Progenitor cell of endocrine pancreas (in vitro differentiated cells): ENCODE data around the gene KRTAP10-7. TPM values are rescaled to one million over a fixed set of nuclear protein-coding genes. Genes with fewer than 3 reads are reported as not detected.
"Not testable (repeated sequence)": the region's sequence is repeated elsewhere in the genome, so short reads cannot be mapped to it uniquely, and the experiment has no call there.

ENCODE experiments used
- DNase-seq: peaks from one replicate; pipeline ENCODE4 v3.0.0; 2021; ENCODE audit warnings: low spot score; ENCODE audit not compliant: unreplicated experiment
- H3K27ac Mint-ChIP-seq: 2 replicates; pipeline ENCODE4 v1.8.0; 2021; ENCODE audit warnings: mild to moderate bottlenecking, moderate library complexity, mixed read lengths
- H3K27me3 Mint-ChIP-seq: 2 replicates; pipeline ENCODE4 v1.8.0; 2021; ENCODE audit warnings: mixed read lengths
- H3K36me3 Mint-ChIP-seq: 2 replicates; pipeline ENCODE4 v1.8.0; 2022; ENCODE audit warnings: mixed read lengths; ENCODE audit not compliant: insufficient read depth
- H3K4me1 Mint-ChIP-seq: 2 replicates; pipeline ENCODE4 v1.8.0; 2021; ENCODE audit warnings: low read depth, mixed read lengths
- H3K4me3 Mint-ChIP-seq: 2 replicates; pipeline ENCODE4 v1.8.0; 2021; ENCODE audit warnings: low read depth, mild to moderate bottlenecking, moderate library complexity, mixed read lengths
- H3K9me3 Mint-ChIP-seq: 2 replicates; pipeline ENCODE4 v1.8.0; 2021; ENCODE audit warnings: low read depth, mixed read lengths
- total RNA-seq: library from RNA; stranded (reverse); gene quantifications from 2 replicates; pipeline ENCODE4 v1.2.1, GENCODE V29; 2021
- TF ChIP-seq, protein P1 (sequence below): fragments of 200-600 bp; sonication (generic); IDR thresholded peaks from one replicate; pipeline ENCODE4 v1.5.0; 2021; ENCODE audit warnings: antibody characterized with exemption, mild to moderate bottlenecking; ENCODE audit not compliant: unreplicated experiment

Gene KRTAP10-7
- total RNA-seq, 1 donor from 2014 or later: not detected

DNA sequence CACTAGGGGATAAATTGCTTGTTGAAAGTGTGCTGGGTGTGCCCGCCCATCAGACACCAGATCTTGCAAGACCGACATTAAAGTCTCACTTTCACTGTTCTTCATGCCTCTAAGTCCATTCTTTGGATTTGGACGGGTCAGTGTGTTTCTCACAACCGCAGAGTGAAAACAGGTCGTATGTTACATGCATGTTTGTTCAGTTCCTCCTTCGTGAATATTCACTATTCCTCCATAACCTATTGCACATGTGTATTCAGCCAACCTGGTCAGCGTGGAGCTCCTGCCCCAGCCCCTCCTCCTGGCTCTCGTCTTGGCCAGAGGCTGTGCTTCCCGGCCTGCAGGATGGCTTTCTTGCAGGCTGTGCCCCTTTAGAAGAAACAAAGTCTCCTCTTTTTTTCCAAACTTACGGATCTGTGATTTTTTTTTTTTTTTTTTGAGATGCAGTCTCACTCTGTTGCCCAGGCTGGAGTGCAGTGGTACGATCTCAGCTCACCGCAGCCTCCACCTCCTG lies 5.9 kb upstream of the KRTAP10-7 start:
- Mint-ChIP-seq H3K27ac (peak overlapping the region; percentile 34), H3K4me3 (no peak overlapping the region), H3K27me3 (no peaks in the 10 kb centered on the region), H3K36me3 (no peaks in the 10 kb centered on the region), H3K9me3 (peaks cover 5% of the 10 kb centered on the region), H3K4me1 (peaks cover 7% of the 10 kb centered on the region)
- TF ChIP-seq, protein P1, sequence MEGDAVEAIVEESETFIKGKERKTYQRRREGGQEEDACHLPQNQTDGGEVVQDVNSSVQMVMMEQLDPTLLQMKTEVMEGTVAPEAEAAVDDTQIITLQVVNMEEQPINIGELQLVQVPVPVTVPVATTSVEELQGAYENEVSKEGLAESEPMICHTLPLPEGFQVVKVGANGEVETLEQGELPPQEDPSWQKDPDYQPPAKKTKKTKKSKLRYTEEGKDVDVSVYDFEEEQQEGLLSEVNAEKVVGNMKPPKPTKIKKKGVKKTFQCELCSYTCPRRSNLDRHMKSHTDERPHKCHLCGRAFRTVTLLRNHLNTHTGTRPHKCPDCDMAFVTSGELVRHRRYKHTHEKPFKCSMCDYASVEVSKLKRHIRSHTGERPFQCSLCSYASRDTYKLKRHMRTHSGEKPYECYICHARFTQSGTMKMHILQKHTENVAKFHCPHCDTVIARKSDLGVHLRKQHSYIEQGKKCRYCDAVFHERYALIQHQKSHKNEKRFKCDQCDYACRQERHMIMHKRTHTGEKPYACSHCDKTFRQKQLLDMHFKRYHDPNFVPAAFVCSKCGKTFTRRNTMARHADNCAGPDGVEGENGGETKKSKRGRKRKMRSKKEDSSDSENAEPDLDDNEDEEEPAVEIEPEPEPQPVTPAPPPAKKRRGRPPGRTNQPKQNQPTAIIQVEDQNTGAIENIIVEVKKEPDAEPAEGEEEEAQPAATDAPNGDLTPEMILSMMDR: no peak
- no peak for DNase-seq

DNA sequence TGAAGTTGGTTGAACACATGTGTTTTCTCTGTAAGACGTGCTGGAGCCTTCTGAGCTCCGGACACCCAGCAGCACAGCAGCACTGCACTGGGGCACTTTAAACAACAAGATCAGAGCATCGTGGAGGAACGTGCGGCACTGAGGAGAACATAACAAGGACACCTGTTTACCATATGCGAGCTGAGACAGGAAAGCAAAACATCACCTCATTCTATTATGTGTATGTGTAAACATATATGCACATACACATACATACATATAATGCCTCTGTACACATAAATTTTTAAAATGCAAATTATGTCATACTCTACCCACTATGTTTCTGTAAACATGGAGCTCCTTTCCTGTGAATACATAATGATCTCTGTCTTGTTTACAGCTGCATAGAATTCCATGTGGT lies 4.9 kb upstream of the KRTAP10-7 start:
- Mint-ChIP-seq H3K27me3 (no peaks in the 10 kb centered on the region), H3K36me3 (no peaks in the 10 kb centered on the region), H3K4me3 (no peak overlapping the region), H3K9me3 (peaks cover 5% of the 10 kb centered on the region), H3K27ac (no peak overlapping the region), H3K4me1 (peaks cover 7% of the 10 kb centered on the region)
- TF ChIP-seq, protein P1: no peak
- DNase-seq: no peak

DNA sequence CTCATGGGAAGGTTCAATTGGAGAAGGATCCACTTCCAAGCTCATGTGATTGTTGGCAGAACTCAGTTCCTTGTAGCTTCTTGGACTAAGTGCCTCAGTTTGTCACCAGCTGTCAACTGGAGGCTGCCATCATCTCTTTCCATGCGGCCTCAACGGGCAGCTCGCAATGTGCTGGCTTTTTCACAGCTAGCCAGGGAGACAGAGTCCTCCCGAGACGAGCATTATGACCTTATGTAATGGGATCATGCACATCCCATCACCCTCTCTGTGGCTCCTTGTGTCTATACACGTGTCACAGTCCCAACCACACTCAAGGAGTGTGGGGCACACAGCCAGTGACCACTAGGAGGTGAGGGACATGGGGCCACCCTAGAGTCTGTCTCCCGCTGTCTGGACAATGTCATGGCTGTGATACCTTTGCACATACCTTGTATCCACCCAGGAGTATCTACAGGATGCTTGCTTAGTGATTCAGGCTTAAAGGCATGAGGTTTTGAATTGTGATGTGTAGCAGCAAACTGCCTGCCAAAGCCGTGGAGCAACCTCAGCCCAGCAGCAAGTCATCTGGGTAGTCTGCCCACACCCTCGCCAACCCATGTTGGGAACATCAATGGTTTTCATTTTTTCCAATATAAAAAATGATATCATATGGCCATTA lies 4.2 kb upstream of the KRTAP10-7 start:
- DNase-seq: no peak
- Mint-ChIP-seq H3K9me3 (peaks cover 5% of the 10 kb centered on the region), H3K4me1 (peaks cover 7% of the 10 kb centered on the region), H3K27me3 (no peaks in the 10 kb centered on the region), H3K36me3 (no peaks in the 10 kb centered on the region), H3K4me3 (no peak overlapping the region), H3K27ac (no peak overlapping the region)
- TF ChIP-seq, protein P1: no peak

DNA sequence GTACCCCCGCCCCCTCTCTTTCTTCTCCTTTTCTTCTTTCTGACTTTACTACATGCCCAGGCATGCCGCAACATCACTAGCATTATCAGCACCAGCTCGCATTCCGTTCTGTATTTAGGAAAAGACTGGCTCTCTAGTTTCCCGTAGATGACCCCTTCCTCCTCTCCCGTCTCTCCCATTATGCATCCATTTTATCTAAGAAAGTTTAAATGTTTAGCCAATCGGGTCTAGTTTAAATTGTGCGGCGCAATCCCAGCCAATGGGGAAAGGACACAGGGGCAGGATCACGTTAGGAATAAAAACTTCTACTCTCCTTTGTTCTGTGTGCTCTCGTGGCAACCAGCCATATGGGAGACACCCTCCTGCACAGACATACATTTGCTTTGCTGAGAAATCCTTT lies 2.3 kb upstream of the KRTAP10-7 start:
- H3K4me3 Mint-ChIP-seq: no peak overlapping the region
- DNase-seq: no peak
- H3K27me3 Mint-ChIP-seq: peaks cover 2% of the 10 kb centered on the region
- peaks cover 7% of the 10 kb centered on the region for H3K4me1 Mint-ChIP-seq
- H3K36me3 Mint-ChIP-seq: no peaks in the 10 kb centered on the region
- TF ChIP-seq, protein P1: no peak
- no peak overlapping the region for H3K27ac Mint-ChIP-seq
- peaks cover 5% of the 10 kb centered on the region for H3K9me3 Mint-ChIP-seq

DNA sequence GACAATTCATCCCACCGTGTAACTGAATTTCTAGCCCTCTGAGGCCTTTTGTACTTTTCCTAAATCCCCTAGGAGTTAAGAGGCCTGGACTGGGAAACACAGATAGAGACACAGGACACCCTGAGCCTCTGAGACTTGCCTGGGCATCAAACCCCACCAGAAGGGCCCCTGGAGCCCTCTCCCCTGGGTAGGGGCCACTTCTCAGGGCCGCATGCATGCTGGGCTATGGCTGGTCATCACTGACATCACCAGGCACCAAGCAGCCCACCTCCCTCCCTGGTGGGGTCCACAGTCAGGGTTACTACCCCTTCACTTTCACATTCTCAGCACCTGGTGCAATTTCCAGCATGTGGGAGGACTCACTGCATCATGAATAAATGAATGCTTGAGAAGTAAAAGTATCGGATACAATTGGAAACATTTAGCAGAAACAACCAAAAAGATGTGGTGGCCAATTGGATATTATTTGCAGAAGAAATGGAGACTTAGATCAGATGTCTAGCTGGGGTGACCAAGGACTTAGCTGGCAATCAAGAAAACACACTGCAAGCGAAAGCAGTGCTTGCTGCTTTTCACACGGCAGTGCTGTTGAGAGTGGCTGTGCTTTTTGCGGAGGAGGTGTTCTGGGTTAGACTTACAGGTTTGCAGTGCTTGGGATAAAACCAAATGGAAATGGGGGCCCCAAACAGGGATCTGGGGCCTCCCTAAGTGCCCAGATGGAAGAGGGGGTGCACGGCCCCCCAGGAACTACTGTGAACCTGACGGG lies 950 bp upstream of the KRTAP10-7 start:
- Mint-ChIP-seq H3K4me1 (no peaks in the 10 kb centered on the region), H3K36me3 (no peaks in the 10 kb centered on the region), H3K27me3 (peaks cover 2% of the 10 kb centered on the region), H3K27ac (no peak overlapping the region), H3K4me3 (no peak overlapping the region), H3K9me3 (peaks cover 10% of the 10 kb centered on the region)
- TF ChIP-seq, protein P1: no peak
- no peak for DNase-seq

DNA sequence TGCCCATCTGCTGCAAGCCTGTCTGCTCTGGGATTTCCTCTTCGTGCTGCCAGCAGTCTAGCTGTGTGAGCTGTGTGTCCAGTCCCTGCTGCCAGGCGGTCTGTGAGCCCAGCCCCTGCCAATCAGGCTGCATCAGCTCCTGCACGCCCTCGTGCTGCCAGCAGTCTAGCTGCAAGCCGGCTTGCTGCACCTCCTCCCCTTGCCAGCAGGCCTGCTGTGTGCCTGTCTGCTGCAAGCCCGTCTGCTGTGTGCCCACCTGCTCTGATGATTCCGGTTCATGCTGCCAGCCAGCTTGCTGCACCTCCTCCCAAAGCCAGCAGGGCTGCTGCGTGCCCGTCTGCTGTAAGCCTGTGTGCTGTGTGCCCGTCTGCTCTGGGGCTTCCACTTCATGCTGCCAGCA lies 694 bp downstream of the KRTAP10-7 start:
- peaks cover 14% of the 10 kb centered on the region for H3K9me3 Mint-ChIP-seq
- DNase-seq, H3K4me1 Mint-ChIP-seq, H3K27ac Mint-ChIP-seq, H3K4me3 Mint-ChIP-seq, H3K36me3 Mint-ChIP-seq, H3K27me3 Mint-ChIP-seq: not testable (repeated sequence)
